Tibial nerve (tissue), 3 donors: ENCODE measurements around the gene DNAH3.

Experiments used
- POLR2A ChIP-seq, 2 donors: fragments of 450-650 bp; IDR thresholded peaks; one replicate each; pipeline ENCODE4 v1.6.1; 2017; ENCODE audit warnings: antibody characterized with exemption in 2 of 2, mild to moderate bottlenecking in 2 of 2, moderate library complexity in 2 of 2
- TF ChIP-seq, protein P1 (sequence below), 5 experiments: fragments of 200-600 bp in 3 of 5; fragments of 450-650 bp in 2 of 5; sonication (generic) in 3 of 5; IDR thresholded peaks; one replicate each; pipeline ENCODE4 v1.5.1; 2016 to 2019; ENCODE audit warnings: antibody characterized with exemption in 5 of 5, mild to moderate bottlenecking in 3 of 5, moderate library complexity in 2 of 5

DNA sequence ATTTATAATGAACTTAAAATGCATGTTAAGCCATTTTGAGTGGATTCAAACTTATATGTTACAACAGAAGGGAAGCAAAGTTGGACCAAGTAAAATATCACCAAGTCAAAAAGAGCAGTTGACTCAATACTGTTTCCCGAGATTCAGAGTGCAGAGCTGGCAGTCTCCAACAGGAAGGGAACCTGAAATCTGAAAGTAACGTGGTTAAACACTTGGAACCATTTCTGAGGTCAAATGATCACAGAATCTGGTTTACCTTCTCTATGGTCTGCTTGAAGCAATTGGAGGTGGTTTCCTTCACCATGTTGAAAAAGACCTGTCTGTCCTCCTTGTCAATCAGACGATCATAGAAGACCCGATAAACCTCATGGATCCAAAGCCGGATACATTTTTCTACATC is 163.6 kb downstream of the DNAH3 start:
- TF ChIP-seq, protein P1, sequence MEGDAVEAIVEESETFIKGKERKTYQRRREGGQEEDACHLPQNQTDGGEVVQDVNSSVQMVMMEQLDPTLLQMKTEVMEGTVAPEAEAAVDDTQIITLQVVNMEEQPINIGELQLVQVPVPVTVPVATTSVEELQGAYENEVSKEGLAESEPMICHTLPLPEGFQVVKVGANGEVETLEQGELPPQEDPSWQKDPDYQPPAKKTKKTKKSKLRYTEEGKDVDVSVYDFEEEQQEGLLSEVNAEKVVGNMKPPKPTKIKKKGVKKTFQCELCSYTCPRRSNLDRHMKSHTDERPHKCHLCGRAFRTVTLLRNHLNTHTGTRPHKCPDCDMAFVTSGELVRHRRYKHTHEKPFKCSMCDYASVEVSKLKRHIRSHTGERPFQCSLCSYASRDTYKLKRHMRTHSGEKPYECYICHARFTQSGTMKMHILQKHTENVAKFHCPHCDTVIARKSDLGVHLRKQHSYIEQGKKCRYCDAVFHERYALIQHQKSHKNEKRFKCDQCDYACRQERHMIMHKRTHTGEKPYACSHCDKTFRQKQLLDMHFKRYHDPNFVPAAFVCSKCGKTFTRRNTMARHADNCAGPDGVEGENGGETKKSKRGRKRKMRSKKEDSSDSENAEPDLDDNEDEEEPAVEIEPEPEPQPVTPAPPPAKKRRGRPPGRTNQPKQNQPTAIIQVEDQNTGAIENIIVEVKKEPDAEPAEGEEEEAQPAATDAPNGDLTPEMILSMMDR (IDR thresholded peaks at IDR 0.05): no peak
- no peak for TF ChIP-seq POLR2A (IDR thresholded peaks at IDR 0.05)
